GM08714 (cell line): ENCODE data around the gene FAM131A.
A peak's percentile ranks its signal among the peaks of the same experiment; 100 is the strongest.

Experiments
- H3K4me3 ChIP-seq: fragments of 200-500 bp; sonication (Bioruptor generic); 2 replicates; pipeline ENCODE4 v1.5.1; 2014; ENCODE audit warnings: mild to moderate bottlenecking, low read length, inconsistent platforms
- ZNF274 ChIP-seq: IDR thresholded peaks from 2 replicates; pipeline ENCODE4 v1.6.1; 2012; ENCODE audit warnings: mild to moderate bottlenecking, low read depth, low read length

Gene FAM131A

GRCh38 chr3:184308744-184309143, 28.7 kb upstream of the FAM131A start:
- no peak for TF ChIP-seq ZNF274
- H3K4me3 ChIP-seq = no peak overlapping the region

GRCh38 chr3:184311633-184312032, 25.8 kb upstream of the FAM131A start:
- no peak for TF ChIP-seq ZNF274
- no peak overlapping the region for H3K4me3 ChIP-seq

- TF ChIP-seq ZNF274 = no peak
- peak within 1 kb of the TSS; percentile 93 for H3K4me3 ChIP-seq
These were observed 23.1 kb upstream of the FAM131A start, which contains the start of gene EIF4G1 for GRCh38 chr3:184314363-184314699. Gene EIF4G1 (plus strand): TSS chr3:184314606. CDS start chr3:184315797, 1,191 bp downstream.

GRCh38 chr3:184314700-184315542, 22.5 kb upstream of the FAM131A start:
- H3K4me3 ChIP-seq = peak overlapping the region; percentile 93
- TF ChIP-seq ZNF274 = no peak

GRCh38 chr3:184315543-184315867, 21.9 kb upstream of the FAM131A start:
- peak overlapping the region; percentile 93 for H3K4me3 ChIP-seq
- no peak for TF ChIP-seq ZNF274

GRCh38 chr3:184315871-184316661, 21.3 kb upstream of the FAM131A start:
- peak overlapping the region; percentile 93 for H3K4me3 ChIP-seq
- no peak for TF ChIP-seq ZNF274

GRCh38 chr3:184316792-184317191, 20.6 kb upstream of the FAM131A start:
- no peak for TF ChIP-seq ZNF274
- H3K4me3 ChIP-seq = peak overlapping the region; percentile 93; the same call in 1 of the 2 replicates

GRCh38 chr3:184317201-184317600, 20.2 kb upstream of the FAM131A start:
- no peak overlapping the region for H3K4me3 ChIP-seq
- no peak for TF ChIP-seq ZNF274

- no peak for TF ChIP-seq ZNF274
- H3K4me3 ChIP-seq = no peak overlapping the region
These were observed 17.3 kb upstream of the FAM131A start for GRCh38 chr3:184320104-184320445.

- H3K4me3 ChIP-seq = no peak overlapping the region
These were observed 15.7 kb upstream of the FAM131A start for GRCh38 chr3:184321666-184322065.

GRCh38 chr3:184322731-184323487, 14.5 kb upstream of the FAM131A start:
- TF ChIP-seq ZNF274 = no peak
- no peak overlapping the region for H3K4me3 ChIP-seq

More at GRCh38 chr3:184321666-184322065, 15.7 kb upstream of the FAM131A start:
- no peak for TF ChIP-seq ZNF274

- no peak for TF ChIP-seq ZNF274
- no peak overlapping the region for H3K4me3 ChIP-seq
These were observed 13.7 kb upstream of the FAM131A start for GRCh38 chr3:184323696-184324095.

- no peak overlapping the region for H3K4me3 ChIP-seq
- TF ChIP-seq ZNF274 = no peak
These were observed 12.1 kb upstream of the FAM131A start for GRCh38 chr3:184325269-184325668.

GRCh38 chr3:184325715-184326369, 11.6 kb upstream of the FAM131A start:
- no peak for TF ChIP-seq ZNF274
- H3K4me3 ChIP-seq = no peak overlapping the region
